IMR-90 (cell line): ENCODE results near the gene GCKR. TPM values are rescaled to one million over a fixed set of nuclear protein-coding genes. Genes with fewer than 3 reads are reported as not detected.

Experiments used
- ATAC-seq: fragments of 200-7000 bp; cut with Tn5 transposase; 2 replicates; pipeline ENCODE4 v1.9.1; 2020; ENCODE audit warnings: low read depth, mild to moderate bottlenecking, moderate library complexity
- BruUV-seq: library from RNA; stranded (reverse); fragments of 400-500 nt; replicated peaks from 2 replicates; lab custom pipeline; 2021; lab: Mats Ljungman, UMichigan
- CTCF ChIA-PET: fragments of 300-600 bp; formaldehyde crosslinking; extraction: SDS; loops from one replicate; lab custom pipeline; 2021; ENCODE audit warnings: antibody characterized with exemption; lab: Yijun Ruan, JAX
- POLR2A ChIA-PET: fragments of 300-600 bp; sonication (Branson Sonifier 250); formaldehyde crosslinking; loops from one replicate; lab custom pipeline; 2022; ENCODE audit warnings: antibody characterized with exemption; ENCODE audit not compliant: unreplicated experiment; lab: Charles Lee
- DNase-seq: peaks from one replicate; pipeline ENCODE4 v3.0.0; 2013
- H2AFZ ChIP-seq: replicated peaks from 2 replicates; pipeline ENCODE3; 2013; ENCODE audit warnings: low read length, mild to moderate bottlenecking; ENCODE audit not compliant: poor library complexity
- H2AK5ac ChIP-seq: 2 replicates; pipeline ENCODE4 v1.6.1; 2013; ENCODE audit warnings: low read depth, low read length, inconsistent platforms
- H2AK9ac ChIP-seq: replicated peaks from 2 replicates; pipeline ENCODE3; 2013; ENCODE audit warnings: mild to moderate bottlenecking, low read depth, low read length, moderate library complexity; ENCODE audit not compliant: poor library complexity
- H2BK120ac ChIP-seq: 2 replicates; pipeline ENCODE4 v1.6.1; 2013; ENCODE audit warnings: low read depth, low read length, inconsistent platforms
- H2BK15ac ChIP-seq: 3 replicates; pipeline ENCODE4 v1.6.1; 2013; ENCODE audit warnings: low read depth, low read length, inconsistent platforms
- H2BK20ac ChIP-seq: 2 replicates; pipeline ENCODE4 v1.6.1; 2013; ENCODE audit warnings: low read depth, mild to moderate bottlenecking, inconsistent platforms, low read length, moderate library complexity
- H2BK5ac ChIP-seq: 2 replicates; pipeline ENCODE4 v1.6.1; 2013; ENCODE audit warnings: mild to moderate bottlenecking, low read depth, low read length, inconsistent platforms; ENCODE audit not compliant: poor library complexity, severe bottlenecking
- H3K14ac ChIP-seq: replicated peaks from 2 replicates; pipeline ENCODE4 v1.6.1; 2013; ENCODE audit warnings: low read depth, low read length, inconsistent platforms
- H3K18ac ChIP-seq: 2 replicates; pipeline ENCODE4 v1.6.1; 2013; ENCODE audit warnings: low read depth, low read length, control low read depth
- H3K23ac ChIP-seq: 2 replicates; pipeline ENCODE4 v1.6.1; 2013; ENCODE audit warnings: low read depth, low read length, inconsistent platforms
- H3K27ac ChIP-seq: 2 replicates; pipeline ENCODE4 v1.5.1; 2013; ENCODE audit warnings: mild to moderate bottlenecking, control low read depth, low read length; ENCODE audit not compliant: insufficient read depth
- H3K27me3 ChIP-seq: 2 replicates; pipeline ENCODE4 v1.6.1; 2013; ENCODE audit warnings: low read length; ENCODE audit not compliant: control insufficient read depth, insufficient read depth
- H3K36me3 ChIP-seq: 2 replicates; pipeline ENCODE4 v1.6.1; 2013; ENCODE audit warnings: low read length, mixed read lengths; ENCODE audit not compliant: control insufficient read depth, insufficient read depth
- H3K4ac ChIP-seq: 2 replicates; pipeline ENCODE4 v1.6.1; 2013; ENCODE audit warnings: low read depth, low read length, inconsistent platforms
- H3K4me1 ChIP-seq: 2 replicates; pipeline ENCODE4 v1.6.1; 2013; ENCODE audit warnings: low read length, mixed read lengths; ENCODE audit not compliant: control insufficient read depth, insufficient read depth
- H3K4me2 ChIP-seq: 2 replicates; pipeline ENCODE4 v1.6.1; 2013; ENCODE audit warnings: low read depth, mild to moderate bottlenecking, control low read depth, low read length, moderate library complexity
- H3K4me3 ChIP-seq: 2 replicates; pipeline ENCODE4 v1.5.1; 2013; ENCODE audit warnings: low read depth, mild to moderate bottlenecking, control low read depth, low read length, moderate library complexity; ENCODE audit not compliant: insufficient read depth
- H3K56ac ChIP-seq: 2 replicates; pipeline ENCODE4 v1.6.1; 2013; ENCODE audit warnings: low read length, inconsistent platforms; ENCODE audit not compliant: insufficient read depth; ENCODE audit errors: extremely low read depth
- H3K79me1 ChIP-seq, 2 experiments: 2 replicates each; pipeline ENCODE4 v1.6.1; 2013; ENCODE audit warnings: low read length in 2 of 2, inconsistent platforms in 1 of 2, low read depth in 1 of 2
- H3K9ac ChIP-seq: 2 replicates; pipeline ENCODE4 v1.6.1; 2013; ENCODE audit warnings: low read depth, low read length, control low read depth
- H3K9me1 ChIP-seq: 2 replicates; pipeline ENCODE4 v1.6.1; 2013; ENCODE audit warnings: low read length, inconsistent platforms; ENCODE audit not compliant: insufficient read depth
- H3K9me3 ChIP-seq: 2 replicates; pipeline ENCODE4 v1.6.1; 2013; ENCODE audit warnings: low read length; ENCODE audit not compliant: control insufficient read depth, insufficient read depth
- H4K20me1 ChIP-seq: 2 replicates; pipeline ENCODE4 v1.6.1; 2013; ENCODE audit warnings: low read length, inconsistent platforms; ENCODE audit not compliant: insufficient read depth
- H4K5ac ChIP-seq: 2 replicates; pipeline ENCODE4 v1.6.1; 2013; ENCODE audit warnings: mild to moderate bottlenecking, low read depth, low read length, control low read depth
- H4K8ac ChIP-seq, 2 experiments: 2 replicates each; pipeline ENCODE4 v1.6.1; 2013; ENCODE audit warnings: low read depth in 2 of 2, low read length in 2 of 2, control low read depth in 1 of 2, inconsistent platforms in 1 of 2
- H4K91ac ChIP-seq: 2 replicates; pipeline ENCODE4 v1.6.1; 2013; ENCODE audit warnings: low read depth, low read length, inconsistent platforms; ENCODE audit not compliant: insufficient read depth
- BHLHE40 ChIP-seq: fragments of 150-350 bp; IDR thresholded peaks from 2 replicates; pipeline ENCODE4 v1.6.1; 2016; ENCODE audit warnings: mild to moderate bottlenecking, low read depth, low read length
- CEBPB ChIP-seq: IDR thresholded peaks from 2 replicates; pipeline ENCODE4 v1.6.1; 2012; ENCODE audit warnings: low read depth, low read length, improper control_type of control experiment
- CHD1 ChIP-seq: IDR thresholded peaks from 2 replicates; pipeline ENCODE4 v1.6.1; 2012; ENCODE audit warnings: low read depth, low read length, improper control_type of control experiment
- FOS ChIP-seq: fragments of 150-350 bp; IDR thresholded peaks from 2 replicates; pipeline ENCODE4 v1.6.1; 2016; ENCODE audit warnings: low read depth, low read length
- MAFK ChIP-seq: IDR thresholded peaks from 2 replicates; pipeline ENCODE4 v1.6.1; 2012; ENCODE audit warnings: low read depth, low read length, improper control_type of control experiment
- MAZ ChIP-seq: IDR thresholded peaks from 2 replicates; pipeline ENCODE4 v1.6.1; 2012; ENCODE audit warnings: low read depth, mild to moderate bottlenecking, low read length, improper control_type of control experiment, moderate library complexity, borderline replicate concordance
- MXI1 ChIP-seq: IDR thresholded peaks from 2 replicates; pipeline ENCODE4 v1.6.1; 2012; ENCODE audit warnings: low read depth, mild to moderate bottlenecking, low read length, moderate library complexity, borderline replicate concordance
- NFE2L2 ChIP-seq: fragments of 150-350 bp; IDR thresholded peaks from 2 replicates; pipeline ENCODE4 v1.6.1; 2016; ENCODE audit warnings: low read depth, mild to moderate bottlenecking, low read length
- RAD21 ChIP-seq: IDR thresholded peaks from 2 replicates; pipeline ENCODE4 v1.6.1; 2012; ENCODE audit warnings: low read length, improper control_type of control experiment
- RCOR1 ChIP-seq: IDR thresholded peaks from 2 replicates; pipeline ENCODE4 v1.6.1; 2012; ENCODE audit warnings: mild to moderate bottlenecking, low read length, improper control_type of control experiment; ENCODE audit not compliant: insufficient replicate concordance
- RFX5 ChIP-seq: IDR thresholded peaks from 2 replicates; pipeline ENCODE4 v1.8.0; 2012; ENCODE audit warnings: low read depth, mild to moderate bottlenecking, low read length, moderate library complexity
- SMC3 ChIP-seq: fragments of 150-350 bp; IDR thresholded peaks from 2 replicates; pipeline ENCODE4 v1.6.1; 2016; ENCODE audit warnings: low read depth, mild to moderate bottlenecking, antibody characterized with exemption, low read length, moderate library complexity
- WGBS, 2 experiments: methylation state at CpG; one replicate each; pipeline versions ENCODE4 v1.1.5 to v1.1.7; 2013; ENCODE audit warnings: missing lambda C conversion rate in 2 of 2; ENCODE audit not compliant: insufficient read length in 1 of 2; ENCODE audit errors: extremely low coverage in 2 of 2; 5-methylcytosine and 5-hydroxymethylcytosine counted together
- dilution Hi-C: fragments of 300-500 bp; cut with HindIII; formaldehyde crosslinking; loops from one replicate; pipeline ENCODE4 v1.14.3; 2018; ENCODE audit warnings: low sequenced_read_pairs; ENCODE audit not compliant: unreplicated experiment
- in situ Hi-C: fragments of 300-500 bp; cut with MboI; formaldehyde crosslinking; loops from 3 replicates; pipeline ENCODE4 v1.14.3; 2019; ENCODE audit warnings: low sequenced_read_pairs, inconsistent platforms, mixed read lengths
- intact Hi-C: fragments of 100-400 bp; cut with micrococcal nuclease; formaldehyde crosslinking; loops from 2 replicates; pipeline ENCODE4 v1.10.0; 2022
- polyA plus RNA-seq, 3 experiments: library from polyadenylated mRNA; depleted of rRNA; stranded (reverse); fragments of >200 nt; gene quantifications; 2 replicates each; pipeline ENCODE4 v1.2.3, GENCODE V29; 2012; ENCODE audit warnings: low replicate concordance in 1 of 3
- total RNA-seq: library from RNA; depleted of rRNA; stranded (reverse); fragments of >200 nt; gene quantifications from 2 replicates; pipeline ENCODE4 v1.2.3, GENCODE V29; 2012
- TF ChIP-seq, protein P1 (sequence below): fragments of 150-350 bp; IDR thresholded peaks from 2 replicates; pipeline ENCODE4 v1.6.1; 2016; ENCODE audit warnings: low read depth, mild to moderate bottlenecking, low read length, moderate library complexity, borderline replicate concordance
- TF ChIP-seq, protein P2 (sequence below): conservative IDR thresholded peaks from 2 replicates; pipeline ENCODE4 v1.5.1; 2012; ENCODE audit warnings: mild to moderate bottlenecking, low read depth, low read length, improper control_type of control experiment
- TF ChIP-seq, protein P3 (sequence below): fragments of 150-350 bp; IDR thresholded peaks from 2 replicates; pipeline ENCODE4 v1.6.1; 2017; ENCODE audit warnings: mild to moderate bottlenecking, antibody characterized with exemption, low read length, low read depth

Gene GCKR
- total and polyA plus RNA-seq, 2 of the 4 experiments (the other 2 are of a cell fraction): under 0.01 to 0.41 TPM

DNA sequence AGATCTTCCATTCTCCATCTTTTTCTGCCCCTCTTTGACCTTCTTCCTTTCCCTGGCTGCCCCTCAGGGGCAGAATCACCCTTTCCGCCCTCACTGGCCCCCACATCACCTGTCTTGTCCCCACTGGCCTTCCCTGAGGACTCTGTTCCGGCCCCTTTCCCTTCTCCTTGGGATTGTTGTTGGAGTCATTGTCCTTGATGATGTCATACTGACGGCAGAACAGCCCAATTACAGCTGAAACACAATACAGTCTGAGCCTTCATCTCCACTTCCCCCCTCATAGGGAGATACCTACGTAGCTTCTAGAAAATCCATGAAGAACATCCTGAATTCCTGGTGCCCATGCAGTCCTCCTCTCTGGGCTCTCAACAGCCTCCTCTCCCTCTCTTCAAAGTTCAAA is 4.1 kb upstream of the GCKR start:
- Histone ChIP-seq H3K23ac (no peak overlapping the region), H3K4ac (no peak overlapping the region), H3K27me3 (no peaks in the 10 kb centered on the region), H3K4me1 (peaks cover 5% of the 10 kb centered on the region), H3K36me3 (0 out of 2 replicates have a peak, but pooled peaks cover 3% of the 10 kb centered on the region), H3K4me2 (no peak overlapping the region), H4K5ac (no peak overlapping the region), H2BK20ac (no peak overlapping the region), H4K91ac (no peak overlapping the region), H3K9me3 (no peaks in the 10 kb centered on the region), H3K9ac (no peak overlapping the region), H3K79me1 (peaks cover 6 to 21% of the 10 kb centered on the region in 2 experiments; a peak in 3 of 4 replicates), H4K8ac (no peak overlapping the region), H4K20me1 (no peaks in the 10 kb centered on the region), H2AFZ (no peak overlapping the region), H2AK9ac (no peak overlapping the region), H2BK15ac (no peak overlapping the region), H2AK5ac (no peak overlapping the region), H3K14ac (no peak overlapping the region), H2BK120ac (no peak overlapping the region), H3K9me1 (peaks cover 22% of the 10 kb centered on the region), H3K56ac (no peak overlapping the region), H3K18ac (no peak overlapping the region), H2BK5ac (no peak overlapping the region), H3K27ac (no peak overlapping the region), H3K4me3 (no peak overlapping the region)
- ATAC-seq (no peak), DNase-seq (no peak)
- dilution Hi-C loops (no loop called here), intact Hi-C loops (no loop called here), in situ Hi-C loops (no loop called here)
- 100% methylated on average over 1 of the region's 4 CpGs; no CpG with 5 or more reads in 1 of the 2 experiments for WGBS, 2 experiments
- BruUV-seq: no TSS peak
- ChIA-PET POLR2A (no interaction called here), CTCF (no interaction called here)
- TF ChIP-seq FOS: no peak
- no peak for TF ChIP-seq RCOR1
- TF ChIP-seq CHD1: no peak
- TF ChIP-seq, protein P1, sequence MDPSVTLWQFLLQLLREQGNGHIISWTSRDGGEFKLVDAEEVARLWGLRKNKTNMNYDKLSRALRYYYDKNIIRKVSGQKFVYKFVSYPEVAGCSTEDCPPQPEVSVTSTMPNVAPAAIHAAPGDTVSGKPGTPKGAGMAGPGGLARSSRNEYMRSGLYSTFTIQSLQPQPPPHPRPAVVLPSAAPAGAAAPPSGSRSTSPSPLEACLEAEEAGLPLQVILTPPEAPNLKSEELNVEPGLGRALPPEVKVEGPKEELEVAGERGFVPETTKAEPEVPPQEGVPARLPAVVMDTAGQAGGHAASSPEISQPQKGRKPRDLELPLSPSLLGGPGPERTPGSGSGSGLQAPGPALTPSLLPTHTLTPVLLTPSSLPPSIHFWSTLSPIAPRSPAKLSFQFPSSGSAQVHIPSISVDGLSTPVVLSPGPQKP: no peak
- TF ChIP-seq BHLHE40: no peak
- no peak for TF ChIP-seq MAZ
- TF ChIP-seq CEBPB: no peak
- no peak for TF ChIP-seq SMC3
- TF ChIP-seq NFE2L2: no peak
- TF ChIP-seq, protein P2, sequence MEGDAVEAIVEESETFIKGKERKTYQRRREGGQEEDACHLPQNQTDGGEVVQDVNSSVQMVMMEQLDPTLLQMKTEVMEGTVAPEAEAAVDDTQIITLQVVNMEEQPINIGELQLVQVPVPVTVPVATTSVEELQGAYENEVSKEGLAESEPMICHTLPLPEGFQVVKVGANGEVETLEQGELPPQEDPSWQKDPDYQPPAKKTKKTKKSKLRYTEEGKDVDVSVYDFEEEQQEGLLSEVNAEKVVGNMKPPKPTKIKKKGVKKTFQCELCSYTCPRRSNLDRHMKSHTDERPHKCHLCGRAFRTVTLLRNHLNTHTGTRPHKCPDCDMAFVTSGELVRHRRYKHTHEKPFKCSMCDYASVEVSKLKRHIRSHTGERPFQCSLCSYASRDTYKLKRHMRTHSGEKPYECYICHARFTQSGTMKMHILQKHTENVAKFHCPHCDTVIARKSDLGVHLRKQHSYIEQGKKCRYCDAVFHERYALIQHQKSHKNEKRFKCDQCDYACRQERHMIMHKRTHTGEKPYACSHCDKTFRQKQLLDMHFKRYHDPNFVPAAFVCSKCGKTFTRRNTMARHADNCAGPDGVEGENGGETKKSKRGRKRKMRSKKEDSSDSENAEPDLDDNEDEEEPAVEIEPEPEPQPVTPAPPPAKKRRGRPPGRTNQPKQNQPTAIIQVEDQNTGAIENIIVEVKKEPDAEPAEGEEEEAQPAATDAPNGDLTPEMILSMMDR: no peak
- TF ChIP-seq MAFK: no peak
- no peak for TF ChIP-seq MXI1
- no peak for TF ChIP-seq RFX5
- TF ChIP-seq RAD21: no peak
- TF ChIP-seq, protein P3, sequence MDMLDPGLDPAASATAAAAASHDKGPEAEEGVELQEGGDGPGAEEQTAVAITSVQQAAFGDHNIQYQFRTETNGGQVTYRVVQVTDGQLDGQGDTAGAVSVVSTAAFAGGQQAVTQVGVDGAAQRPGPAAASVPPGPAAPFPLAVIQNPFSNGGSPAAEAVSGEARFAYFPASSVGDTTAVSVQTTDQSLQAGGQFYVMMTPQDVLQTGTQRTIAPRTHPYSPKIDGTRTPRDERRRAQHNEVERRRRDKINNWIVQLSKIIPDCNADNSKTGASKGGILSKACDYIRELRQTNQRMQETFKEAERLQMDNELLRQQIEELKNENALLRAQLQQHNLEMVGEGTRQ: no peak
